Central memory CD8-positive, alpha-beta T cell (primary cell): ENCODE results near the gene PRELID2.
"Not testable (repeated sequence)": the region's sequence is repeated elsewhere in the genome, so short reads cannot be mapped to it uniquely, and the experiment has no call there.

ENCODE experiments used
- ATAC-seq: fragments of 150-1000 bp; cut with Tn5 transposase; replicated peaks from 2 replicates; pipeline ENCODE4 v1.10.0; 2022; ENCODE audit warnings: mild to moderate bottlenecking, moderate FRiP score, moderate number of reproducible peaks; ENCODE audit not compliant: poor library complexity, severe bottlenecking; ENCODE audit errors: extremely low read depth
- DNase-seq, 2 donors: peaks; one replicate each; pipeline ENCODE4 v3.0.0; 2021; ENCODE audit warnings: low spot score in 2 of 2
- H3K27ac Mint-ChIP-seq: one replicate; pipeline ENCODE4 v1.8.0; 2022; ENCODE audit warnings: low read depth, mild to moderate bottlenecking, moderate library complexity, mixed read lengths
- H3K27me3 Mint-ChIP-seq: one replicate; pipeline ENCODE4 v1.8.0; 2022; ENCODE audit warnings: mixed read lengths
- H3K36me3 Mint-ChIP-seq: one replicate; pipeline ENCODE4 v1.8.0; 2022; ENCODE audit warnings: mild to moderate bottlenecking, moderate library complexity, mixed read lengths; ENCODE audit not compliant: insufficient read depth
- H3K4me1 Mint-ChIP-seq: one replicate; pipeline ENCODE4 v1.8.0; 2022; ENCODE audit warnings: mixed read lengths
- H3K4me3 Mint-ChIP-seq: one replicate; pipeline ENCODE4 v1.8.0; 2022; ENCODE audit warnings: mild to moderate bottlenecking, moderate library complexity, mixed read lengths
- H3K9me3 Mint-ChIP-seq: one replicate; pipeline ENCODE4 v1.8.0; 2022; ENCODE audit warnings: mixed read lengths

Gene PRELID2

GRCh38 chr5:145752534-145752933 is 82.6 kb downstream of the PRELID2 start:
- ATAC-seq (no peak), DNase-seq (no peak)
- H3K27ac Mint-ChIP-seq = no peak overlapping the region
- H3K36me3 Mint-ChIP-seq = no peaks in the 10 kb centered on the region
- no peaks in the 10 kb centered on the region for H3K9me3 Mint-ChIP-seq
- no peaks in the 10 kb centered on the region for H3K27me3 Mint-ChIP-seq
- no peaks in the 10 kb centered on the region for H3K4me1 Mint-ChIP-seq
- H3K4me3 Mint-ChIP-seq = no peak overlapping the region

GRCh38 chr5:145750199-145750598 is 84.9 kb downstream of the PRELID2 start:
- Mint-ChIP-seq H3K36me3 (no peaks in the 10 kb centered on the region), H3K4me1 (no peaks in the 10 kb centered on the region), H3K9me3 (no peaks in the 10 kb centered on the region), H3K27ac (no peak overlapping the region), H3K4me3 (no peak overlapping the region), H3K27me3 (no peaks in the 10 kb centered on the region)
- ATAC-seq (no peak), DNase-seq (no peak)

GRCh38 chr5:145743396-145744061 is 91.6 kb downstream of the PRELID2 start:
- DNase-seq (no peak), ATAC-seq (no peak)
- Mint-ChIP-seq H3K36me3 (no peaks in the 10 kb centered on the region), H3K27me3 (no peaks in the 10 kb centered on the region), H3K4me3 (no peak overlapping the region), H3K4me1 (no peaks in the 10 kb centered on the region), H3K9me3 (no peaks in the 10 kb centered on the region), H3K27ac (no peak overlapping the region)

- Mint-ChIP-seq H3K4me1 (no peaks in the 10 kb centered on the region), H3K4me3 (no peak overlapping the region), H3K27ac (no peak overlapping the region), H3K36me3 (no peaks in the 10 kb centered on the region), H3K9me3 (peaks cover 6% of the 10 kb centered on the region), H3K27me3 (no peaks in the 10 kb centered on the region)
- no peak for DNase-seq
- ATAC-seq = no peak
Observed at GRCh38 chr5:145739843-145740242, 95.3 kb downstream of the PRELID2 start.

GRCh38 chr5:145738227-145738626 is 96.9 kb downstream of the PRELID2 start:
- ATAC-seq = no peak
- DNase-seq = no peak
- Mint-ChIP-seq H3K27ac (no peak overlapping the region), H3K4me3 (no peak overlapping the region), H3K27me3 (no peaks in the 10 kb centered on the region), H3K9me3 (peaks cover 6% of the 10 kb centered on the region), H3K36me3 (no peaks in the 10 kb centered on the region), H3K4me1 (no peaks in the 10 kb centered on the region)

GRCh38 chr5:145737578-145737977 is 97.6 kb downstream of the PRELID2 start:
- H3K4me1 Mint-ChIP-seq = no peaks in the 10 kb centered on the region
- peaks cover 6% of the 10 kb centered on the region for H3K9me3 Mint-ChIP-seq
- H3K27me3 Mint-ChIP-seq = no peaks in the 10 kb centered on the region
- H3K36me3 Mint-ChIP-seq = no peaks in the 10 kb centered on the region
- DNase-seq = no peak
- H3K4me3 Mint-ChIP-seq = no peak overlapping the region
- no peak overlapping the region for H3K27ac Mint-ChIP-seq
- ATAC-seq = no peak

GRCh38 chr5:145729956-145730355 is 105.2 kb downstream of the PRELID2 start:
- H3K4me3 Mint-ChIP-seq, H3K4me1 Mint-ChIP-seq, DNase-seq, H3K27me3 Mint-ChIP-seq, H3K36me3 Mint-ChIP-seq, H3K27ac Mint-ChIP-seq, ATAC-seq: not testable (repeated sequence)
- peaks cover 13% of the 10 kb centered on the region for H3K9me3 Mint-ChIP-seq

GRCh38 chr5:145723516-145723915 is 111.6 kb downstream of the PRELID2 start:
- H3K27ac Mint-ChIP-seq = no peak overlapping the region
- H3K4me3 Mint-ChIP-seq = no peak overlapping the region
- no peak for ATAC-seq
- H3K9me3 Mint-ChIP-seq = peaks cover 21% of the 10 kb centered on the region
- DNase-seq = no peak
- H3K4me1 Mint-ChIP-seq = no peaks in the 10 kb centered on the region
- no peaks in the 10 kb centered on the region for H3K27me3 Mint-ChIP-seq
- H3K36me3 Mint-ChIP-seq = no peaks in the 10 kb centered on the region

GRCh38 chr5:145718956-145719355 is 116.2 kb downstream of the PRELID2 start:
- Mint-ChIP-seq H3K27me3 (no peaks in the 10 kb centered on the region), H3K36me3 (no peaks in the 10 kb centered on the region), H3K4me3 (no peak overlapping the region), H3K27ac (no peak overlapping the region), H3K4me1 (no peaks in the 10 kb centered on the region), H3K9me3 (peaks cover 8% of the 10 kb centered on the region)
- no peak for DNase-seq
- no peak for ATAC-seq

- no peak overlapping the region for H3K4me3 Mint-ChIP-seq
- ATAC-seq = no peak
Observed at GRCh38 chr5:145715412-145715811, 119.7 kb downstream of the PRELID2 start.

GRCh38 chr5:145712245-145712644 is 122.9 kb downstream of the PRELID2 start:
- no peaks in the 10 kb centered on the region for H3K9me3 Mint-ChIP-seq
- H3K4me3 Mint-ChIP-seq = no peak overlapping the region
- DNase-seq = no peak
- no peaks in the 10 kb centered on the region for H3K27me3 Mint-ChIP-seq
- H3K27ac Mint-ChIP-seq = no peak overlapping the region
- H3K36me3 Mint-ChIP-seq = no peaks in the 10 kb centered on the region
- no peak for ATAC-seq
- no peaks in the 10 kb centered on the region for H3K4me1 Mint-ChIP-seq

More at GRCh38 chr5:145715412-145715811, 119.7 kb downstream of the PRELID2 start:
- H3K27ac Mint-ChIP-seq = no peak overlapping the region
- DNase-seq = no peak
- H3K36me3 Mint-ChIP-seq = no peaks in the 10 kb centered on the region
- peaks cover 8% of the 10 kb centered on the region for H3K9me3 Mint-ChIP-seq
- no peaks in the 10 kb centered on the region for H3K4me1 Mint-ChIP-seq
- no peaks in the 10 kb centered on the region for H3K27me3 Mint-ChIP-seq

- Mint-ChIP-seq H3K9me3 (no peaks in the 10 kb centered on the region), H3K4me3 (no peak overlapping the region), H3K27ac (no peak overlapping the region), H3K36me3 (no peaks in the 10 kb centered on the region), H3K27me3 (no peaks in the 10 kb centered on the region), H3K4me1 (no peaks in the 10 kb centered on the region)
- ATAC-seq (no peak), DNase-seq (no peak)
Observed at GRCh38 chr5:145711417-145711816, 123.7 kb downstream of the PRELID2 start.
